Liver (tissue), 9 donors: ENCODE measurements around the gene FGF21. TPM values are rescaled to one million over a fixed set of nuclear protein-coding genes. Genes with fewer than 3 reads are reported as not detected.
A peak's percentile ranks its signal among the peaks of the same experiment; 100 is the strongest.

ENCODE experiments used
- DNase-seq: peaks from one replicate; pipeline ENCODE4 v3.0.0-alpha.2; 2017; ENCODE audit warnings: low spot score
- H3K27ac ChIP-seq, 2 donors: one replicate each; pipeline ENCODE4 v1.7.0; 2013; ENCODE audit warnings: inconsistent platforms in 2 of 2, low read length in 2 of 2, control low read depth in 1 of 2, low read depth in 1 of 2, mild to moderate bottlenecking in 1 of 2
- H3K27me3 ChIP-seq, 4 donors: one replicate each; pipeline versions ENCODE4 v1.6.1 to v1.7.0; 2013; ENCODE audit warnings: low read length in 3 of 4, inconsistent platforms in 1 of 4, mild to moderate bottlenecking in 1 of 4, moderate library complexity in 1 of 4; ENCODE audit not compliant: control insufficient read depth in 4 of 4, insufficient read depth in 4 of 4
- H3K36me3 ChIP-seq, 4 donors: one replicate each; pipeline versions ENCODE4 v1.6.1 to v1.7.0; 2013; ENCODE audit warnings: low read length in 3 of 4, mild to moderate bottlenecking in 3 of 4, low read depth in 1 of 4, moderate library complexity in 1 of 4; ENCODE audit not compliant: control insufficient read depth in 4 of 4, insufficient read depth in 3 of 4
- H3K4me1 ChIP-seq, 4 donors: one replicate each; pipeline versions ENCODE4 v1.6.1 to v1.7.0; 2013; ENCODE audit warnings: low read length in 3 of 4, mild to moderate bottlenecking in 3 of 4, moderate library complexity in 1 of 4; ENCODE audit not compliant: control insufficient read depth in 4 of 4, insufficient read depth in 4 of 4
- H3K4me3 ChIP-seq, 3 donors: one replicate each; pipeline versions ENCODE4 v1.6.1 to v1.7.0; 2013; ENCODE audit warnings: low read length in 3 of 3, control low read depth in 1 of 3, low read depth in 1 of 3, mild to moderate bottlenecking in 1 of 3
- H3K9ac ChIP-seq, 2 donors: one replicate each; pipeline ENCODE4 v1.7.0; 2013; ENCODE audit warnings: low read length in 2 of 2, mild to moderate bottlenecking in 2 of 2, moderate library complexity in 2 of 2, control low read depth in 1 of 2, low read depth in 1 of 2
- H3K9me3 ChIP-seq, 4 donors: one replicate each; pipeline versions ENCODE4 v1.6.1 to v1.7.0; 2013; ENCODE audit warnings: low read length in 3 of 4; ENCODE audit not compliant: control insufficient read depth in 4 of 4
- ATF3 ChIP-seq: IDR thresholded peaks from 2 replicates; pipeline ENCODE4 v1.6.1; 2016; ENCODE audit warnings: antibody characterized with exemption
- CTCF ChIP-seq: fragments of 150-350 bp; IDR thresholded peaks from 2 replicates; pipeline ENCODE4 v1.5.1; 2017; ENCODE audit warnings: improper control_type of control experiment, low read depth, low read length; ENCODE audit not compliant: missing input control
- EGR1 ChIP-seq, 2 donors: IDR thresholded peaks; 2 replicates each; pipeline ENCODE4 v1.6.1; 2016 to 2018; ENCODE audit warnings: antibody characterized with exemption in 2 of 2, low read depth in 2 of 2
- FOXA1 ChIP-seq: IDR thresholded peaks from 2 replicates; pipeline ENCODE4 v1.6.1; 2016; ENCODE audit warnings: antibody characterized with exemption
- FOXA2 ChIP-seq: IDR thresholded peaks from 2 replicates; pipeline ENCODE4 v1.6.1; 2016; ENCODE audit warnings: antibody characterized with exemption
- HNF4A ChIP-seq, 2 donors: conservative IDR thresholded peaks; 2 replicates each; pipeline ENCODE4 v1.6.1; 2016; ENCODE audit warnings: antibody characterized with exemption in 2 of 2, mild to moderate bottlenecking in 2 of 2
- JUND ChIP-seq, 2 donors: IDR thresholded peaks; 2 replicates each; pipeline ENCODE4 v1.6.1; 2016; ENCODE audit warnings: antibody characterized with exemption in 2 of 2
- MAX ChIP-seq: IDR thresholded peaks from 2 replicates; pipeline ENCODE4 v1.6.1; 2016; ENCODE audit warnings: antibody characterized with exemption
- NR2F2 ChIP-seq: IDR thresholded peaks from 2 replicates; pipeline ENCODE4 v1.6.1; 2016; ENCODE audit warnings: antibody characterized with exemption
- RAD21 ChIP-seq, 2 donors: IDR thresholded peaks; 2 replicates each; pipeline ENCODE4 v1.6.1; 2016; ENCODE audit warnings: antibody characterized with exemption in 2 of 2, mild to moderate bottlenecking in 2 of 2
- RXRA ChIP-seq, 2 donors: IDR thresholded peaks; 2 replicates each; pipeline ENCODE4 v1.6.1; 2017 to 2018; ENCODE audit warnings: antibody characterized with exemption in 2 of 2, mild to moderate bottlenecking in 1 of 2
- SP1 ChIP-seq: IDR thresholded peaks from 2 replicates; pipeline ENCODE4 v1.6.1; 2018; ENCODE audit warnings: antibody characterized with exemption, mild to moderate bottlenecking
- TAF1 ChIP-seq: conservative IDR thresholded peaks from 2 replicates; pipeline ENCODE4 v1.6.1; 2016; ENCODE audit warnings: antibody characterized with exemption, mild to moderate bottlenecking
- YY1 ChIP-seq: IDR thresholded peaks from 2 replicates; pipeline ENCODE4 v1.6.1; 2016; ENCODE audit warnings: antibody characterized with exemption, mild to moderate bottlenecking
- WGBS: extraction: QIAGEN DNeasy Blood & Tissue Kit; methylation state at CpG from one replicate; pipeline ENCODE4 v1.1.7; 2013; 5-methylcytosine and 5-hydroxymethylcytosine counted together
- polyA plus RNA-seq, 2 donors: library from polyadenylated mRNA; stranded (reverse) in 1 of 2; unstranded in 1 of 2; fragments of 200-250 nt in 1 of 2; fragments of >200 nt in 1 of 2; fragmentation: Nextera tagmentation in 1 of 2; extraction: Ambion mirVana in 1 of 2; gene quantifications; one replicate each; pipeline versions ENCODE4 v1.2.1 to v1.2.3, GENCODE V29; 2013 to 2015
- total RNA-seq, 2 donors: library from RNA; depleted of rRNA; stranded (reverse); fragments of >200 nt; gene quantifications; one replicate each; pipeline ENCODE4 v1.2.3, GENCODE V29; 2014
- donor health status: healthy.
- donor health status: healthy.
- donor health status: healthy.
- donor health status: healthy.
- donor health status: healthy.

FGF21 gene
- total and polyA plus RNA-seq, 4 donors, result 5.5 to 18.5 (median 6.5) TPM; not detected in 1

DNA sequence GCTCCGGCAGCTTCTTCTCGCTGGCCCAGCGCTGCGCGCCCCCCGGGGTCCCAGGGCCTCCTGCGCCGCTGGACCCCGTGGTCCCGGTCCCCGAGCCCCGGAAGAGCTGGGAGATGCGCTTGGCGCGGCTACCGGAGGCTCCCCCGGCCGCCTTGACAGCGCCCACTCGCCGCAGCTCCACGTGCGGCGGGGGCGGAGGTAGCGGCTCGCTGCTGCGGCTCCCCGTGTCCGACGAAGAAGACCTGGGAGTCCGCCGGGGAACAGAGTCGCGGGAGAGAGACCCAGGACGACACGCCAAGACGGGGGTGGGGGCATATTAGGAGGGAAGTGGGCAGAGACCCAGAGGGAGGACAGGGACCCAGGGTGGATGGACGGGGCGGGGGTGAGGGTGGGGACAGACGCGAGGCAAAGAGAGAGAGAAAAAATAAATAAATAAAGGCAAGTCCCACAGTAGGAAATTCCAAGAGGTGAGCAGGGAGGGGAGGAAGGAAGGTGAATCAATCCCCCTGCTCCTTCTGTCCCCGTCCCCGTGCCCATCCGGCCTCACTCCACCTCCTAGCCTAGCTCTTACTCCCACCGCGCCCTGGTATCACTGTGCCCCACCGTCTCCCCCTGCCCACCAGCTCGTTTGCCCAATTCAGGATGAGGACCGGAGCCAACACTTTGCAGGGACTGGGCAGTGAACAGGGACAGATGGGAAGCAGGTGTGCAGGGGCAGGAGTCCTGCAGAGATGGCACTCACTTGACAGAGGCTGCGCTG is 15.7 kb upstream of the FGF21 start:
- peak; percentile 34 for DNase-seq
- Histone ChIP-seq H3K9ac (peak overlapping the region; percentile 5 to 77), H3K27me3 (no peaks in the 10 kb centered on the region), H3K9me3 (no peaks in the 10 kb centered on the region), H3K27ac (peak overlapping the region; percentile 57 to 59), H3K4me3 (peak overlapping the region; percentile 35 to 72 (median 49)), H3K4me1 (peaks cover 2 to 9% (median 7%) of the 10 kb centered on the region in 4 donors), H3K36me3 (no peaks in the 10 kb centered on the region)
- WGBS, result 25% methylated on average over 51 of the region's 51 CpGs
- no peak for TF ChIP-seq FOXA2
- no peak for TF ChIP-seq NR2F2
- TF ChIP-seq CTCF, result no peak
- no peak for TF ChIP-seq RAD21 (IDR thresholded peaks at IDR 0.05)
- TF ChIP-seq FOXA1, result no peak
- TF ChIP-seq RXRA (IDR thresholded peaks at IDR 0.05), result no peak
- TF ChIP-seq YY1, result no peak
- TF ChIP-seq SP1, result no peak
- no peak for TF ChIP-seq EGR1 (IDR thresholded peaks at IDR 0.05; ENCODE audit: low read depth in 2 of 2)
- no peak for TF ChIP-seq MAX
- no peak for TF ChIP-seq TAF1
- no peak for TF ChIP-seq JUND (IDR thresholded peaks at IDR 0.05)
- no peak for TF ChIP-seq ATF3
- no peak for TF ChIP-seq HNF4A (conservative IDR thresholded peaks at IDR 0.05)

- WGBS, result 71% methylated on average over 27 of the region's 27 CpGs
- H3K27ac ChIP-seq, result peak within 1 kb of the TSS; percentile 47 to 59
- H3K4me3 ChIP-seq, result peak within 1 kb of the TSS; percentile 26 to 49 (median 35)
- peak within 1 kb of the TSS; percentile 5 to 47 for H3K9ac ChIP-seq
- H3K27me3 ChIP-seq, result no peaks in the 10 kb centered on the region
- H3K9me3 ChIP-seq, result no peaks in the 10 kb centered on the region
- H3K4me1 ChIP-seq, result peaks cover 2 to 9% (median 7%) of the 10 kb centered on the region in 4 donors
- TF ChIP-seq NR2F2, result peak; percentile 1
- TF ChIP-seq TAF1, result peak; percentile 17
- no peak for TF ChIP-seq YY1
- DNase-seq, result no peak
- H3K36me3 ChIP-seq, result no peaks in the 10 kb centered on the region
These were observed 15.0 kb upstream of the FGF21 start, which contains the start of gene RASIP1 for GRCh38 chr19:48740164-48740972. Gene RASIP1 (minus strand): TSS chr19:48740610. CDS start chr19:48740282, 328 bp downstream.
